ENCODE data around the gene CARS2.
"Not testable (repeated sequence)": the region's sequence is repeated elsewhere in the genome, so short reads cannot be mapped to it uniquely, and the experiment has no call there.

Gene CARS2

GRCh38 chr13:110638814-110639806, 66.8 kb downstream of the CARS2 start:
- H3K36me3 ChIP-seq (replicated peaks), result peaks cover 87% of the 10 kb centered on the region

GRCh38 chr13:110638257-110638656, 67.7 kb downstream of the CARS2 start:
- in situ Hi-C loops (cut with MboI; ENCODE audit: low sequenced_read_pairs), result no loop called here
- Histone ChIP-seq H3K4me1 (no peaks in the 10 kb centered on the region), H3K9me3 (no peaks in the 10 kb centered on the region), H3K27me3 (ENCODE audit: low read depth) (no peaks in the 10 kb centered on the region), H3K36me3 (replicated peaks) (peaks cover 78% of the 10 kb centered on the region), H3K4me3 (no peak overlapping the region)
- DNase-seq (ENCODE audit: low spot score in 2 of 2), result no peak

More at GRCh38 chr13:110638814-110639806, 66.8 kb downstream of the CARS2 start:
- no peak overlapping the region for H3K4me3 ChIP-seq
- no peak for DNase-seq (ENCODE audit: low spot score in 2 of 2)
- no peaks in the 10 kb centered on the region for H3K9me3 ChIP-seq
- H3K4me1 ChIP-seq, result no peaks in the 10 kb centered on the region
- in situ Hi-C loops (cut with MboI; ENCODE audit: low sequenced_read_pairs), result no loop called here
- H3K27me3 ChIP-seq (ENCODE audit: low read depth), result no peaks in the 10 kb centered on the region

DNA sequence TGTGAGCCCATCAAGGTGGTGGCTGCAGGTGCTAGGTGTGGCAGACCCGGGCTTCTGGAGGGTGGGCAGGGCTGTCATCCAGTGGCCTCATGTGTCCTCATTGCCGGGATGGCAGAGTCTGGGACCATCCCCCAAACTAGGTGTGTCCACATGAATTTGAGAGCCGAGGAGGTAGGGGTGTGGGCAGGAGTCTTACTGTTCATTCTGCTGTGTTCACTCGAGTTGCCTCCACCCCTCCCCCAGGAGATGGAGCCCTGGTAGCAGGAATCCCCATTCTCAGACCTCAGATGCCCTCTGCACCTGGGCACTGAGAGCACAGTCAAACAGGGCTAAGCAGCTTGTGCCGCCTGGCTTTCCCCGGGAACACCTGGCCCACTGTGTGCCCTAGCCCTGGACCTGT, 68.2 kb downstream of the CARS2 start:
- no peaks in the 10 kb centered on the region for H3K9me3 ChIP-seq
- no peak for DNase-seq (ENCODE audit: low spot score in 2 of 2)
- peaks cover 73% of the 10 kb centered on the region for H3K36me3 ChIP-seq (replicated peaks)
- H3K4me1 ChIP-seq, result no peaks in the 10 kb centered on the region
- H3K4me3 ChIP-seq, result no peak overlapping the region
- in situ Hi-C loops (cut with MboI; ENCODE audit: low sequenced_read_pairs), result no loop called here
- no peaks in the 10 kb centered on the region for H3K27me3 ChIP-seq (ENCODE audit: low read depth)

- DNase-seq (ENCODE audit: low spot score in 2 of 2), result no peak
- no peaks in the 10 kb centered on the region for H3K27me3 ChIP-seq (ENCODE audit: low read depth)
- no peaks in the 10 kb centered on the region for H3K9me3 ChIP-seq
- H3K4me1 ChIP-seq, result no peaks in the 10 kb centered on the region
- no peak overlapping the region for H3K4me3 ChIP-seq
- in situ Hi-C loops (cut with MboI; ENCODE audit: low sequenced_read_pairs), result no loop called here
- H3K36me3 ChIP-seq (replicated peaks), result peaks cover 70% of the 10 kb centered on the region
Measured at GRCh38 chr13:110637275-110637674, 68.6 kb downstream of the CARS2 start.

DNA sequence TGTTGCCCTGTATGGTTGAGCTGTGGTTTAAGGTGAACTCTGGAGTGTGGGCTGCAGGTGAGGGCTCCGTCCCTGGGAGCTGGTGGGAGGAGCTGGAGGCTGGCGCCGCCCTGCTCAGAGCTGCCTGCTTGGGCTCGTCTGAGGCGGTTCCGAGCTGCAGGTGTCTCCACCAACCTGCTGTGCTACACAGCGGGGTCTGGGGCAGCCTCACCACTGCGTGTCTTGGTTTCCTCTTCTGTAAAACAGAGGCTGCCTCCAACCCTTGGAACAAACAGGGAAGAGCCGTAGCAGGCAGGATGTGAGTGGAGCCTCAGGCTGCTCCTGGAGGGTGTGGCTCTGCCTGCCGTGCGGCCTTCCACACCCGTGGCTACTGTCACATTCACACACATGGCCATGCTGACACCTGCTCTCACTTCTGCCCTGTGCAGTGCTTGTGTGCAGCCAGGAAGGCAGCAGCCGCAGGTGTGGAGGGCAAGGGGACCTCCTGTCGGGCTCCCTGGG, 69.2 kb downstream of the CARS2 start:
- H3K9me3 ChIP-seq, result no peaks in the 10 kb centered on the region
- H3K27me3 ChIP-seq (ENCODE audit: low read depth), result no peaks in the 10 kb centered on the region
- H3K4me3 ChIP-seq, result no peak overlapping the region
- in situ Hi-C loops (cut with MboI; ENCODE audit: low sequenced_read_pairs), result no loop called here
- no peak for DNase-seq (ENCODE audit: low spot score in 2 of 2)
- no peaks in the 10 kb centered on the region for H3K4me1 ChIP-seq
- peaks cover 72% of the 10 kb centered on the region for H3K36me3 ChIP-seq (replicated peaks)

GRCh38 chr13:110636053-110636475, 69.9 kb downstream of the CARS2 start:
- no peak overlapping the region for H3K4me3 ChIP-seq
- in situ Hi-C loops (cut with MboI; ENCODE audit: low sequenced_read_pairs), result no loop called here
- H3K27me3 ChIP-seq (ENCODE audit: low read depth), result no peaks in the 10 kb centered on the region
- no peak for DNase-seq (ENCODE audit: low spot score in 2 of 2)
- no peaks in the 10 kb centered on the region for H3K4me1 ChIP-seq
- H3K9me3 ChIP-seq, result no peaks in the 10 kb centered on the region
- H3K36me3 ChIP-seq (replicated peaks), result peaks cover 68% of the 10 kb centered on the region

DNA sequence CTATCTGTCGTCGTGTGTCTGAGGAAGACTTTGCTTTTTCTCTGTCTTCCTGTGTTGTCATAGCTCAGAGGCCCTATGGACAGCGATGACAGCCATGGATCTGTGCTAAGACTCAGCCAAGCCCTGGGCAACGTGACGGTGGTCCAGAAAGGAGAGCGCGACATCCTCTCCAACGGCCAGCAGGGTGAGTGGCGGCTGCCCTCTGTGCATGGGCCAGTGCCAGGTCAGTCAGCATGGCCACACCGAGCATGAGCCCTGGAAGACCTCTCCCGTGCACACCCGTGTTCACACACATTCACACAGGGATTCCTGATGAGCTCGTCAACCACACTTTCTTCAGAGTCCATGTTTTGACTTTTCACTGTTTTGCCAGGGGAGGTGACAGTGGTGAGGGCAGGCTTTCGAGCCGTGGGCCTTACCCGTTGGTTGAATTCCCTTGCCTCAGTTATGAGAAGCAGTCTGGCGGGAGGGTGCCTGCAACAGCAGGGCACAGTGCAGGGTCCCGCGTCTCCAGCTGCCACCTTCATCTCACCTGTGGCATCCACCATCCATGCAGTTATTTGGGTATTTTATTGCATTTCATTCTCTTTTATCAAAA, 70.4 kb downstream of the CARS2 start:
- H3K27me3 ChIP-seq (ENCODE audit: low read depth), result no peaks in the 10 kb centered on the region
- peaks cover 64% of the 10 kb centered on the region for H3K36me3 ChIP-seq (replicated peaks)
- H3K4me3 ChIP-seq, result no peak overlapping the region
- H3K9me3 ChIP-seq, result no peaks in the 10 kb centered on the region
- DNase-seq (ENCODE audit: low spot score in 2 of 2), result no peak
- no peaks in the 10 kb centered on the region for H3K4me1 ChIP-seq
- in situ Hi-C loops (cut with MboI; ENCODE audit: low sequenced_read_pairs), result no loop called here

DNA sequence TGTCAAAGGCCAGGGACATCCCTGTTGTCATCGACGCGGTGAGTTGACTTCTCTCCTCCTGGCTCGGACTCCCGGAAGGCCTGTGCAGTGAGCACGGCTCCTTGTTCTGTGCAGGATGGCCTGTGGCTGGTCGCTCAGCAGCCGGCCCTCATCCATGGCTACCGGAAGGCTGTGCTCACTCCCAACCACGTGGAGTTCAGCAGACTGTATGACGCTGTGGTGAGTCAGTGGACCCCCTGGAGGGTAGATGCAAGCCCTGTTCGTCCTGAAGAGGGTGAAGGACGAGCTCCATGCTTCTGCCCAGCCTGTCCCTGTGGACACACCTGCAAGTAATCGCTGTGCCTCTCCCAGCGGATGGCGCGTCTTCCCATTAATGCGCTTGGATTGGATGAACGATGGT, 71.4 kb downstream of the CARS2 start:
- no peaks in the 10 kb centered on the region for H3K27me3 ChIP-seq (ENCODE audit: low read depth)
- H3K9me3 ChIP-seq, result no peaks in the 10 kb centered on the region
- in situ Hi-C loops (cut with MboI; ENCODE audit: low sequenced_read_pairs), result no loop called here
- no peaks in the 10 kb centered on the region for H3K4me1 ChIP-seq
- DNase-seq (ENCODE audit: low spot score in 2 of 2), result no peak
- H3K4me3 ChIP-seq, result no peak overlapping the region
- peaks cover 57% of the 10 kb centered on the region for H3K36me3 ChIP-seq (replicated peaks)

DNA sequence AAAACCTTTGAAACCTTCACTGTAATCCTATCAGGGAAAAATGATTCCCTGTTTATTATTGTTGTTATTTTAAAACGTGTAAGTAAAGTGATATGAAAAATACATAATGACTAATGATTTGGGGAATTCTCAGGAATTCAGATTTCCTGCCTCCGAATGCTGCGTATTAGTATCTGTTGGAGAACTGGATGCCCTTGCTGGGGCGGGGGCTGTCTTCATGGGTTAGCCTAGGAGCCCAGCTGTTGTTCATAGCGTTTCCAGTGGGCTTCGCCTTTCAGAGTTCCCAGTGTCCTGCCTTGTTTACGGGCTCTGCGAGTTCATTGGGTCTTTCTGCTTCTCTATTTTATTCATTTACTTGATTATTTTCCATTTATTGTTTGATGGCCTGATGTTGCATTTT, 72.1 kb downstream of the CARS2 start:
- in situ Hi-C loops (cut with MboI; ENCODE audit: low sequenced_read_pairs), result no loop called here
- H3K27me3 ChIP-seq (ENCODE audit: low read depth), result no peaks in the 10 kb centered on the region
- no peaks in the 10 kb centered on the region for H3K4me1 ChIP-seq
- DNase-seq (ENCODE audit: low spot score in 2 of 2), result no peak
- no peak overlapping the region for H3K4me3 ChIP-seq
- H3K9me3 ChIP-seq, result no peaks in the 10 kb centered on the region
- H3K36me3 ChIP-seq (replicated peaks), result peaks cover 50% of the 10 kb centered on the region

DNA sequence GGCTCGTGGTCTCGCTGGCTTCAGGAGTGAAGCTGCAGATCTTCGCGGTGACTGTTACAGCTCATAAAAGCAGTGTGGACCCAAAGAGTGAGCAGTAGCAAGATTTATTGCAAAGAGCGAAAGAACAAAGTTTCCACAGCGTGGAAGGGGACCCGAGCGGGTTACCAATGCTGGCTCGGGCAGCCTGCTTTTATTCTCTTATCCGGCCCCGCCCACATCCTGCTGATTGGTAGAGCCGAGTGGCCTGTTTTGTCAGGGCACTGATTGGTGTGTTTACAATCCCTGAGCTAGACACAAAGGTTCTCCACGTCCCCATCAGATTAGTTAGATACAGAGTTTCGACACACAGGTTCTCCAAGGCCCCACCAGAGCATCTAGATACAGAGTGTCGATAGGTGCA, 73.7 kb downstream of the CARS2 start:
- H3K4me1 ChIP-seq; H3K4me3 ChIP-seq; H3K27me3 ChIP-seq (ENCODE audit: low read depth); DNase-seq (ENCODE audit: low spot score in 2 of 2); H3K9me3 ChIP-seq; in situ Hi-C loops (cut with MboI; ENCODE audit: low sequenced_read_pairs): not testable (repeated sequence)
- H3K36me3 ChIP-seq (replicated peaks), result peaks cover 40% of the 10 kb centered on the region

GRCh38 chr13:110630566-110631119, 75.3 kb downstream of the CARS2 start:
- in situ Hi-C loops (cut with MboI; ENCODE audit: low sequenced_read_pairs), result no loop called here
- Histone ChIP-seq H3K4me3 (no peak overlapping the region), H3K36me3 (replicated peaks) (peaks cover 28% of the 10 kb centered on the region), H3K27me3 (ENCODE audit: low read depth) (no peaks in the 10 kb centered on the region), H3K9me3 (no peaks in the 10 kb centered on the region), H3K4me1 (no peaks in the 10 kb centered on the region)
- no peak for DNase-seq (ENCODE audit: low spot score in 2 of 2)

- in situ Hi-C loops (cut with MboI; ENCODE audit: low sequenced_read_pairs), result no loop called here
- Histone ChIP-seq H3K4me3 (no peak overlapping the region), H3K36me3 (replicated peaks) (peaks cover 19% of the 10 kb centered on the region), H3K9me3 (no peaks in the 10 kb centered on the region), H3K4me1 (no peaks in the 10 kb centered on the region), H3K27me3 (ENCODE audit: low read depth) (no peaks in the 10 kb centered on the region)
- no peak for DNase-seq (ENCODE audit: low spot score in 2 of 2)
Measured at GRCh38 chr13:110629735-110630134, 76.2 kb downstream of the CARS2 start.

- Histone ChIP-seq H3K27me3 (ENCODE audit: low read depth) (no peaks in the 10 kb centered on the region), H3K4me3 (no peak overlapping the region), H3K4me1 (no peaks in the 10 kb centered on the region), H3K36me3 (replicated peaks) (peaks cover 18% of the 10 kb centered on the region), H3K9me3 (no peaks in the 10 kb centered on the region)
- DNase-seq (ENCODE audit: low spot score in 2 of 2), result no peak
- in situ Hi-C loops (cut with MboI; ENCODE audit: low sequenced_read_pairs), result no loop called here
Measured at GRCh38 chr13:110628952-110629701, 76.8 kb downstream of the CARS2 start.
